ENCODE data around the gene ELP5.

Gene ELP5

DNA sequence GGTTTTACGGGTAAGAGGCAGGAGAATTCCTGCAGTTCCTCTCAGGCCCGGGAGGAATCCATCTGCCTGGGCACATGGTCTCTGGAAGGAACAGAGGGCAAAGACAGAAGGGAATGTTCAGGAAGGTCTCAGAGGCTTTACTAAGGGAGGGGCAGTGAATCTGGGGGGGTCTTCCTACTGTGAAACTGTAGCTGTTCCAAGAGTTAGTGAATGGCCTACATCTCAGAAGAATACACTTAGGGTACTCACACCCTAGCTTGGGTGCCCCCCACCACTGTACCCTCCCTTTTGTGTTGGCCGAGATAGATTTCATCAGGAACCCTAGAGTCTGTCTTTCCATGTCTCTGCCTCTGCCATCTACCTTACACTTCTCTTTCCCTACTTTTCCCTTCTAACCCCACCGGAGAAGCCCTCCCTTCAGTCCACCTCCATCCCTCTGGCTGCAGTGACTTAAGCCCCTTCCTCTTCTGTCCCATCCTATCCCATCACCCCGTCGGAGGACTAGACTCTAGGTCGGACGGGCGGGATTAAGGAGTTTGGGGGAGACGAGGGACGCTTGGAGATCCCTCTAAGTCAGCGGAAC lies 32.7 kb upstream of the ELP5 start:
- no peak for DNase-seq (ENCODE audit: low read depth)

DNA sequence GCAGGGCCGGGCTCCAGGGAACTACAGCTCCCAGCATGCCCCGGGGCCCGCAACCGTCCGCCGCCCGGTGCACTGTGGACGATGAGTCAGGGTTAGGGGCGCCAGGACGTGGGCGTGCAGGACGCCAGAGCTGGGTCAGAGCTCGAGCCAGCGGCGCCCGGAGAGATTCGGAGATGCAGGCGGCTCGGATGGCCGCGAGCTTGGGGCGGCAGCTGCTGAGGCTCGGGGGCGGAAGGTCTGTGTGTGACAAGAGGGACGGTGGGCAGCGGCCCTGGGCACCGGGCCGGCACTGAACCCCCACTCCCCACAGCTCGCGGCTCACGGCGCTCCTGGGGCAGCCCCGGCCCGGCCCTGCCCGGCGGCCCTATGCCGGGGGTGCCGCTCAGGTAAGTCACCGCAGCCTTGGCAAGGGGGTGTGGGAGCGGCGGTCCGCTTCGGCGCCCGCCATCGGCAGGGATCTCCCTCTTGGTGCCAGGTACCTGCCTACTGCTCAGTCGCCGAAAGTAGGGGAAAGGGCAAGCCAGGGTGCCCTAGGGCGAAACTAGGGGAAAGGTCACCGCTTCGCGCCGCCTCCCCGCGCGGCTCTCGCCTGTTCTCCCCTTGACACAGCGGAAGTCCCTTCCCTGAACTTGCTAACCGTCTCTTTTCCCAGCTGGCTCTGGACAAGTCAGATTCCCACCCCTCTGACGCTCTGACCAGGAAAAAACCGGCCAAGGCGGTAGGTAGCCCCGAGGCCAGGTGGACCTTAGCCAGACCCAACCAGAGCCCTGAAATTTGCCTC lies 32.0 kb upstream of the ELP5 start, which contains the start of the genes ACADVL and DLG4:
TSS of gene ACADVL (plus strand) at position 127 of the 781 bp plus-strand sequence. CDS start at position 174, 47 bp downstream.
TSS of gene DLG4 (minus strand) at position 25 of the 781 bp plus-strand sequence.
- DNase-seq (ENCODE audit: low read depth) = peak; percentile 60

DNA sequence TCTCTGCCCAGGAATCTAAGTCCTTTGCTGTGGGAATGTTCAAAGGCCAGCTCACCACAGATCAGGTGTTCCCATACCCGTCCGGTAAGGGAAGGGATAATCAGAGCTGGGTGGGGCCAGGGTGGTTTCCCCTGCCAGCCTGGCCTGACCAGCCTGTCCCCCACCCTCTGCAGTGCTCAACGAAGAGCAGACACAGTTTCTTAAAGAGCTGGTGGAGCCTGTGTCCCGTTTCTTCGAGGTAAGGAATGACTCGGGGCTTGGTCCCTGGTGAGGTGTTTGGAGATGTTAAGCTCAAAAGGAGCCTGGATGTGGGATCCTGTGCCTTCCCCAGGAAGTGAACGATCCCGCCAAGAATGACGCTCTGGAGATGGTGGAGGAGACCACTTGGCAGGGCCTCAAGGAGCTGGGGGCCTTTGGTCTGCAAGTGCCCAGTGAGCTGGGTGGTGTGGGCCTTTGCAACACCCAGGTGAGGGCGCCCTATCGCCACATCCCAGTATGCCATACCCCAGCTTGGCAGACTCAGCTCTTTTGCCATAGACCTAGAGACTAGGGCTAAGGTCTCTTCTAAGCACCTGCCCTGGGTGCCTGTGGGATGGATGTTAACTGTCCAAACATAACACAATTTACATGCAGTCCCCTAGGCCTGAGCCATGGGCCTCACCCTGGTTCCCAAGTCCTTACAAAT lies 31.3 kb upstream of the ELP5 start:
- peak; percentile 45 for DNase-seq (ENCODE audit: low read depth)

DNA sequence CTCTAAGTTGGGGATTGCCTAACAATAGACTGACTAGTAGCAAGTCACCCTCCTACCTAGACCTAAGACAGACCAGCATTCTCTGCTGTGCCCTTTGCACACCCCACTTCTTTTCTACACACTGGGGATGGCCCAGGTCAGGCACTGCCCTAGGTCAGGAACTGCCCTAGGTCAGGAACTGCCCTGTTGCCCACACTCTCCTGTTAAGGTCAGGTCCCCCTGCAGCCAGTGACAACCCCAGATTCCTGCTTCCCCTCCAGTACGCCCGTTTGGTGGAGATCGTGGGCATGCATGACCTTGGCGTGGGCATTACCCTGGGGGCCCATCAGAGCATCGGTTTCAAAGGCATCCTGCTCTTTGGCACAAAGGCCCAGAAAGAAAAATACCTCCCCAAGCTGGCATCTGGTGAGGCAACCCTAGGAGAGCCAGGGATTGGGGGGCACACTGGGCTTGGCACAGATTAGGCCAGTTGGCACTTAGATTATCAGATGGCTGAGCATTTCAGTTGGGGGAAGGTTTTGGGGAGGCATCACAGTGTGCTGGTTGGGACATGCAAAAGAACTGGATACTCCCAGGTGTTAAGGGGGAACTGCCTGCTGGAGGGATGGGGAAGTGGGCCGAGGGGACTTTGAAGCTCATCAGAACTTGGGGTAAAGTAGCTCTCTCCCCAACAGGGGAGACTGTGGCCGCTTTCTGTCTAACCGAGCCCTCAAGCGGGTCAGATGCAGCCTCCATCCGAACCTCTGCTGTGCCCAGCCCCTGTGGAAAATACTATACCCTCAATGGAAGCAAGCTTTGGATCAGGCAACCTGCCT lies 30.5 kb upstream of the ELP5 start:
- no peak for DNase-seq (ENCODE audit: low read depth)

DNA sequence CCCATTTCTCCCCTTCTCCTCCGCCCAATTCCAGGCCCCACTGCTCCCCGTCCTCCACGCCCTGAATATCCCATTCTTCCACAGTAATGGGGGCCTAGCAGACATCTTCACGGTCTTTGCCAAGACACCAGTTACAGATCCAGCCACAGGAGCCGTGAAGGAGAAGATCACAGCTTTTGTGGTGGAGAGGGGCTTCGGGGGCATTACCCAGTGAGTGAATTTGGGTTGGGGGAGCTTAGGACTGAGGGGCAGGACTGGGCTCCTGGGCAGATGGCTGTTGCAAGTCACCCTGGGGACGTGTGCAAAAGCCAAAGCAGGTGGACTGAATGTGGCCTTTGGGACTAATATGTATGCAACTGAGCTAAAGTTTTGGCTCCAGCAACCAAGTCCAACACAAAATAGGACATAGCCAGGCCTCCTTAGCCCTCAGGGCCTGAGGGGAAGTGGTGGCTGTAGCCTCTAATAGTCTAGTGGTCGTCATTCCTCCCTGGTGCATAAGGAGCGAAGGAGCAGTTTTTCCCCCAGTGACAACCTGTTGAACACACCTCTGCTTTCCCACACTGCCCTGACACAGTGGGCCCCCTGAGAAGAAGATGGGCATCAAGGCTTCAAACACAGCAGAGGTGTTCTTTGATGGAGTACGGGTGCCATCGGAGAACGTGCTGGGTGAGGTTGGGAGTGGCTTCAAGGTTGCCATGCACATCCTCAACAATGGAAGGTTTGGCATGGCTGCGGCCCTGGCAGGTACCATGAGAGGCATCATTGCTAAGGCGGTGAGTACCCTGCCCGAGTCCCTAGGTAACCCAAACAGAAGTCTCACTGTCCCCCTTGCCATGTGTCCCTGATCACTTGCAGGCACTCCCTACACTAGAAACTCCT lies 29.7 kb upstream of the ELP5 start:
- no peak for DNase-seq (ENCODE audit: low read depth)

DNA sequence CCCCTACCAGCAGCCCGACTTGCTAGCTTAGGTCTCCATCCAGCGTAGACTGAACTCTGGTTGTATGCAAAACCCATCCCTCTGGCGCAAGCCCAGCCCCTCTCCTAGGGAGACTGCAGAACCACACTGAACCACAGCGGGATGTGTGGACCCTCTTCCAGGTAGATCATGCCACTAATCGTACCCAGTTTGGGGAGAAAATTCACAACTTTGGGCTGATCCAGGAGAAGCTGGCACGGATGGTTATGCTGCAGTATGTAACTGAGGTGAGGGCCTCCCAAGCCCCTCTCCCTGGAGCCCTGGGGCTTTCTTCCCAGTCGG lies 29.1 kb upstream of the ELP5 start:
- no peak for DNase-seq (ENCODE audit: low read depth)

DNA sequence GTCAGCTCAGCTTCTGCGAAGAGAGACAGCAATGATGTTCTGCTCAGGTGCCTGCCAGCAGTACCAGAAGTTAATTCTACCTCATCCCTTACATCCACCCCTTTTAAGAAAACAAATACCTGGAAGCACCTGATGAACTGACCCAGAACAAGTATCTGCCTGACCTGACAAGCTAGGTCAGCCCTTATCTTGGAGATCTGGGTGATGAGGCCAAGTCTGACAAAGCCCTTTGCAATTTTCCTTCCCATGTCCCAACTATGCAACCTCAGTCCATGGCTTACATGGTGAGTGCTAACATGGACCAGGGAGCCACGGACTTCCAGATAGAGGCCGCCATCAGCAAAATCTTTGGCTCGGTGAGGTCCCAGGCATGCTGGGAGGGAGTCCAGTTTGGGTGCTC lies 28.6 kb upstream of the ELP5 start:
- DNase-seq (ENCODE audit: low read depth) = no peak

DNA sequence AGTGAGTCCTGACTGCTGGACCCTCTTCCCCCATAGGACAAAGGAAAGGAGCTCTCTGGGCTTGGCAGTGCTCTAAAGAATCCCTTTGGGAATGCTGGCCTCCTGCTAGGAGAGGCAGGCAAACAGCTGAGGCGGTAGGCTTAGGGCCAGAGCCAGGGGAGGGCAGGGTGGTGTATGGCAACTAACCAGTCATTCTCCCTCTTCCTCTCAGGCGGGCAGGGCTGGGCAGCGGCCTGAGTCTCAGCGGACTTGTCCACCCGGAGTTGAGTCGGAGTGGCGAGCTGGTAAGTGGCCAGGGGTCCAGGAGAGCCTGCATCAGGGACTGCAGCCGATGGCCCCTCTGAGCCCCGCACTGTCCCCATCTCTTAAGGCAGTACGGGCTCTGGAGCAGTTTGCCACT lies 27.9 kb upstream of the ELP5 start:
- DNase-seq (ENCODE audit: low read depth) = no peak

DNA sequence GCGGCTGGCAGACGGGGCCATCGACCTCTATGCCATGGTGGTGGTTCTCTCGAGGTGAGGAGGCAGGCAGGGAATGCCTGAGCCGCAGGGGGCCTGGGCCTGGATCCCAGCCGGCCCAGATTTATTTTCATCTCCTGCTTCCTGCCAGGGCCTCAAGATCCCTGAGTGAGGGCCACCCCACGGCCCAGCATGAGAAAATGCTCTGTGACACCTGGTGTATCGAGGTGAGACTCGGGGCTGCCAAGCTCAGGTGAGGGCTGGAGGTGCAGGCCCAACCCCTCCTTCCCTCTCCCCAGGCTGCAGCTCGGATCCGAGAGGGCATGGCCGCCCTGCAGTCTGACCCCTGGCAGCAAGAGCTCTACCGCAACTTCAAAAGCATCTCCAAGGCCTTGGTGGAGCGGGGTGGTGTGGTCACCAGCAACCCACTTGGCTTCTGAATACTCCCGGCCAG lies 27.3 kb upstream of the ELP5 start:
- DNase-seq (ENCODE audit: low read depth) = no peak

DNA sequence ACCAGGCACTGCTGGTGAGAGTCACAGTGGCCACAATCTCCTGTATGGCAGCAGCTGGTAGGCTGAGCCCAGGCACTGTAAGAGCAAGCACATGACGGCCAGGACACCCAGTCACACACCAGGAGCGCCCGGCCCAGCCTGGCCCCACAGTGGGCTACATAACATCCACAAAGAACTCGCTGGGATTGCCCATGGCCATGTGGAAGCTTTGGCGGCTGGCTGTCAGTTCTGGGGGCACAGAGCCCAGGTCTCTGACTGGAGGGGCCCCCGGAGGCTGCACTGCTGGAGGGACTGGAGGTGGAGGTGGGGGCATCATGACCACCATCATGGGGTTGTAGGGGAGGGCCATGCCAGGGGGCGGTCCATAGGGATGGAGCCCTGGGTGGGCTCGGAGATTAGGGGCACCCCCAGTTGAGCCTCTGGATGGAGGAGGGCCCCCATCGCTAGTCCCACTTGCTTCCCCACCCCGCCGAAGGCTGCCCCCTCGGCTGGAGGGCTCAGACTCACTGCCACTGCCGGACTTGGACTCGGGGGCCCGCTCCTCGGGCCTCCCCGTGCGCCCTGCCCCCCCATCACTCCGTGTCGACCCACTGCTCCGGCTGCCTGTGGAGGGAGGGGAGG lies 26.2 kb upstream of the ELP5 start:
- DNase-seq (ENCODE audit: low read depth) = no peak

DNA sequence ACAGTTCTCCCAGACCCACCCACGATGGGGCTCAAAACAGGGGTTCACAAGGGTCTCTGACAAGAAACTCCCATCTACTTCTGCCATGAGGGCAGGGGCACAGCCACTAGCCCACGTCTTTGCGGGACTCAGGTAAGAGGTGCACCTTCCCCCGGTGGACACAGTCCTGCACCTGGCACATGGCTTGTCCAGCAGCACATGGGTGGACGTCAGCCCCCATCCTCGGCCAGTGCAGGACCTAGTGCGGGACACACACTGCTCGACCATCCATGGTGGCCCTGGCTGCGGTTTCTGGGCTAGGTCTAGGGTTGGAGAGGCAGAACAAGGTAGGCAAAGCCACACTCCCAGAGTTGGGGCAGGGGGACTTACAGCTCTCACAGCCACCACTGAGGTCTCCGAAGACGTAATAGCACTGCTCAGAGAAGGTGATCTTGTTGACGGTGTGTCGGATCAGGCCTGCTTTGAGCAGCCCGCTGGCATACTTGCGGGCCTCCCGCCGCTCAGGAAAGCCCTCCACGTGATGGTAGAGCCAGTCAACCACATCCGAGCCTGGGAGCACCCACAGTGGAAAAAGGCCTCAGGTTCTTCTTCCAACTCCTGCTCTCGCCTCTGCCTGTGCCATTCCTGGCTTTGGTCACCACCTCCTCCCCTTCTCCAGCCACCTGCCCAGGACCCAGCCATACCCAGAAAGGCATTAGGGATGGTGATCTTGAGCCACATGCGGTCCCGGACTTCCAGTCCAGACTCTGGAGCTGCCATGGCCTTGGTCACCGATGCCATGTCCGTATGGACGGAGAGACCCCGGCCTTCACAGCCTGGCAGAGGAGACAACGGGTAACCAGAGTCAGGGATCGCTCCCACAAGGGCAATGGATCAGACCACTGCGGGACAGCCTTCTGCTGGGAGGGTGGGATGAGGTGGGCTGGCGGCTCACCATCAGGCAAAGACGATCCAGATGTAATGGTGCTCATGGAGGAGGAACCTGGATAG lies 25.0 kb upstream of the ELP5 start:
- DNase-seq (ENCODE audit: low read depth) = no peak

DNA sequence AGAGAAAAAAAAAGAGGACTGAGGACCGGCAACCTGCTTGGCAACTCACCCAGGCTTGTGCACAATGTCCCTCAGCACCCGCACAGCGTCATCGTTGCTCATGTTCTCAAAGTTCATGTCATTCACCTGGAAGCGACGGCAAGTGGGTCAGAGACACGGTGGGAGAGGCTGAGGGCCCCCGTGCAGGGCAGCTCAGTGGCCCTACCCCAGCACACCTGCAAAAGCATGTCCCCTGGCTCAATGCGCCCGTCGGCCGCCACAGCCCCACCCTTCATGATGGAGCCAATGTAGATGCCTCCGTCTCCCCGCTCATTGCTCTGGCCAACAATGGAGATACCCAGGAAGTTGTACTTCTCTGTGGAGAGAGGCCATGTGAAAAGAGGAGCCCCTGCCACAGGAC lies 23.1 kb upstream of the ELP5 start:
- no peak for DNase-seq (ENCODE audit: low read depth)

DNA sequence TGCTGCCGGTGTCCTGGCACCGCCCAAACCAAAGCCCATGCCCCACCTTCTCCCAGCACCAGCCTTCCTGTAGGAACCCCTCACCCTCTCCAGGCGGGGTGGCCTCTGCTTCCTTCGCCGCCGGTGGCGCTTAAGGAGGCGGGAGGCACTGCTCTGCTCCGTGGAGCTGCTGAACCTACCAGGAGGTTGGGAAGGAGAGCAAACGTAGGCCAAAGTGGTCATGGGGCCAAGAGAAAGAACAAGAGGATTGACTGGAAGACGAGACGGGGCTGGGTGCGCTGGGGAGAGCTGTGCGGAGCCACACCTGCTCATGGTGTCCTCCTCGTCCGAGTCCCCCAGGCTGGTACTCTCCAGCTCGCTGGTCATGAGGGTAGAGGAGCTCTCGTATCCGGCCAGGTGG lies 22.5 kb upstream of the ELP5 start:
- DNase-seq (ENCODE audit: low read depth) = no peak

DNA sequence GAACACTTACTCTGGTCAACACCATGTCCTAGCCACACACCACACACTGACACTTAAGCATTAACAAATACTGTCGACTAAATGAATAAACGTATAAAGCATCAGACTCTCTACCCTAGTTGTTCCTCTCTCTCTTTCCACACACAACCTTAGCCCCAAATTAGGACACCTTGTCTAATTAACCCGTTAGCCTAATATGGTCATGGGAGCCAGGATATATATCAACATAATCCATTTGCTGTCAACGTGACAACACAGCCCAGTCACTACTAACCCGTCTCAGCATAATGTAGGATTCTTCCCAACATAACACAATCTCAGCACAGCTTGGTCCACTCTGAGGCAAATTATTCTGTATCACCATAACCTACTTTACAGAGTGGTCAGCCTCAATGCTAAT lies 19.9 kb upstream of the ELP5 start:
- no peak for DNase-seq (ENCODE audit: low read depth)

DNA sequence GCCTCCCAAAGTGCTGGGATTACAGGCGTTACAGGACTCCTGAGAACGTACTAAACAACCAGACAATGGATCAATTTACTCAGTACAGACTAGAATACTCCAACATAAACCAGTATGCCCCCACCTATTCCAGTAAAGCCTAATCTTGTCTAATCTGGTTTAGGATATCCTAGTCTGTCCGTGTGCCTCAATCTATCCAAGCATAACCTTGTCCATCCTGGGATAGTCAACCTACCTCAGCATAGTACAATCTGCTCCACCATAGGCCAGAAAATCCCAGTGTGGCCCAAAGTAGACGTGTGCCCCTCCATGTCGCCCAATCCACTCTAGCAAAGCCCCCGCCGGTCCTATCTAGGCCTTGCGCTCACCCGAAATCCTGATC lies 18.3 kb upstream of the ELP5 start:
- no peak for DNase-seq (ENCODE audit: low read depth)

DNA sequence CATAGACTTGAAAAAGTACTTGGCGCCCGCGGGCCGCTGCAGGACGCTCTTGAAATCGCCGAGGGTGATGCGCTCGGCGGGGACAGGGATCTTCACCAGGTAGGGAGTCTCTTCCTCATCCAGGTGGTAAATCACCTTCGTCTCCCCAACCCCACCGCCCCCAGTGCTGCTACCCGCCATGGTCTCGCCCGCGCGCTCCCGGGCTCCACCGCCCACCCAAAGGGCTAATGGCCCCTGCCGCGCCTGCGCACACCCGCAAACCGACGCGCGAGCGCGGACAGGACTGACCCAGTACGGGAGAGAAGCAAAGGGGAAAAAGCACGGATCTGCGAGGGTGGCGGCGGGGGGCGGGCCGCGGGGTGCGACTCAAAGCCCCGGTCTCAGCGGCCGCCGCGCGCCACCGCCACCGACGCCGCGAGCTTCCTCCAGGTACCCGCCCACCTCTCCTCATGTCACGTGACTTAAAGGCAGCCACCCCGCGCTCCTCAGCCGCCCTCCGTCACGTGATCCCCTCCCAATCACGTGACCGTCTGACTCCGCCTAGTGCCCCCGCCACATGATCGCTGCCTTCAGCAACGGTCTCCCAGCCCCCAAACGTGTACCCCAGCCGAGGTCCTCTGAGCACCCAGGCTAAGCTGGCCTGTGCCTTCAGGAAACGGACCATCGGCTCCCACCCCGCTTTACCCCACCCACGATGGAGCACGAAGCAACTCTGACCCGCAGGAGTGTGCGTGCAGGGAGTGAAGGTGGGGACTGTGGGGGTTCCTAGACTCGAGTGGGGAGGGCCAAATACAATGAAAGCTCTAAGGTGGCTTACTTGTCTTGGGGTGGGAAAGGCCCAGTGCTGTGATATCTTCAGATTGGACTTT lies 17.7 kb upstream of the ELP5 start, which contains the start of gene DVL2:
TSS of gene DVL2 (minus strand) at position 435 of the 869 bp plus-strand sequence. CDS start at position 180, 255 bp downstream.
- DNase-seq (ENCODE audit: low read depth) = peak; percentile 95

DNA sequence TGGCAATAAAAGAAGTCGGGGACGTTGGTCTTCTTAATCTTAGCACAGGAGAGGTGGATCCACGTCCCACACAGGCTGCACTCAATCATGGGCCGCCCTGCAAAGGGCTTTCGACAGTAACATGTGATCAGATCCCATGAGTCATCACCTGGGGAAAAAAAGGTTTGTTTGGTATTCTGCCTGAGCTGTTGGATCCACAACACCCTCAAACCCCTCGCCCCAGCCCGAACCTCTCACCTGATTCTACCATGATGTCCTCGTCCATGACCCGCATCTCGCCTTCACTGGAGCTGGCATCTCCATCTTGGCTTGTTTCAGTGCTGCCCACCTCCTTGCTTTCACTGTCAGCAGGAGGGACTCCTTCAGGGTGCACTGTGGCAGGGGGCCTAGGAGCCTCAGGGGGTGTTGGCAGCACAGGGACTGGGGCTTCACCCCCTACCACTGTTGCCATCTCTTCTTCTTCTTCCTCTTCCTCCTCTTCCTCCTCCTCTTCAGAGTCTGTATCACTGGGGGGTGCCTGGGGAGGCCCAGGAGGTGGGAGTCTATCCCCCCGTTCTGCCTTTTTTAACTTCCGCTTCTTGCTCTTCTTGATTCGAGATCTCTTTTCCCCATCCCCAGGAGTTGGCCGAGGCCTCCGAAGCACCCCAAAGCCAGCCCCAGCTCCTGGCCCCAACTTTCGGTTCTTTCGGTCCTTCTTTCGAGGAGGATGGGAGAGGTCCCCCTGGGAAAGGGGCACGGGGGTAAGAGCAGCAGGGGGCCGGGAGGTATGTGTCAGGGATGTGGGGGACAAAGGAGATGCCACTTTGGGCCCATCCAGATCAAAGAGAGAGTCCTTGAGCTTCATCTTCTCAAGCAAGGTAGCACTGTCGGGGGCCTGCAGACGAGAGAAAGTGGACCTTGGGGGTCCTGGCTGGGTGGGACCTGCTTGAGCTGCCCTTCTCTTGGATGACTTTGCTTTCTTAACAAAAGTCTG lies 16.0 kb upstream of the ELP5 start:
- DNase-seq (ENCODE audit: low read depth) = no peak
